Gastroesophageal sphincter (tissue), 4 donors: ENCODE measurements around the gene IMMP2L. TPM values are rescaled to one million over a fixed set of nuclear protein-coding genes. Genes with fewer than 3 reads are reported as not detected.

Source experiments
- ATAC-seq: fragments of 150-250 bp; one replicate; pipeline ENCODE4 v1.9.1; 2016; ENCODE audit warnings: mild to moderate bottlenecking, moderate library complexity
- H3K27ac ChIP-seq, 4 donors: fragments of 200-600 bp; sonication (generic) in 3 of 4; 1 replicate in 3 of 4; 2 replicates in 1 of 4; pipeline ENCODE4 v1.5.1; 2016 to 2019
- H3K27me3 ChIP-seq: fragments of 200-600 bp; sonication (generic); one replicate; pipeline ENCODE4 v1.5.1; 2019
- H3K36me3 ChIP-seq, 2 donors: fragments of 200-600 bp; sonication (generic); one replicate each; pipeline ENCODE4 v1.5.1; 2019; ENCODE audit warnings: control low read depth in 1 of 2
- H3K4me1 ChIP-seq, 3 donors: fragments of 200-600 bp; sonication (generic); 1 replicate in 2 of 3; 2 replicates in 1 of 3; pipeline ENCODE4 v1.5.1; 2016 to 2019; ENCODE audit warnings: control low read depth in 2 of 3
- H3K4me3 ChIP-seq, 2 donors: fragments of 200-600 bp; sonication (generic); one replicate each; pipeline ENCODE4 v1.5.1; 2019; ENCODE audit warnings: mild to moderate bottlenecking in 1 of 2, moderate library complexity in 1 of 2
- H3K9me3 ChIP-seq, 3 donors: fragments of 200-600 bp; sonication (generic); one replicate each; pipeline ENCODE4 v1.5.1; 2017 to 2019; ENCODE audit warnings: control low read depth in 2 of 3
- EP300 ChIP-seq: sonication (generic); formaldehyde crosslinking; IDR thresholded peaks from one replicate; pipeline ENCODE4 v1.6.1; 2017; ENCODE audit warnings: antibody characterized with exemption, mild to moderate bottlenecking
- POLR2A ChIP-seq, 2 donors: fragments of 450-650 bp; IDR thresholded peaks; one replicate each; pipeline ENCODE4 v1.6.1; 2017; ENCODE audit warnings: antibody characterized with exemption in 2 of 2, mild to moderate bottlenecking in 2 of 2, moderate library complexity in 1 of 2
- POLR2AphosphoS5 ChIP-seq: sonication (generic); formaldehyde crosslinking; IDR thresholded peaks from one replicate; pipeline ENCODE4 v1.6.1; 2017; ENCODE audit warnings: antibody characterized with exemption
- WGBS, 2 donors: methylation state at CpG; one replicate each; pipeline ENCODE4 v1.1.5; 2018; ENCODE audit warnings: low coverage in 1 of 2; 5-methylcytosine and 5-hydroxymethylcytosine counted together
- total RNA-seq, 4 donors: library from RNA; depleted of rRNA; stranded (reverse); fragments of >200 nt; gene quantifications; one replicate each; pipeline ENCODE4 v1.1.0, GENCODE V29; 2016
- TF ChIP-seq, protein P1 (sequence below), 4 experiments: fragments of 200-600 bp in 2 of 4; fragments of 450-650 bp in 2 of 4; sonication (generic) in 1 of 4; IDR thresholded peaks; one replicate each; pipeline ENCODE4 v1.5.1; 2017 to 2019; ENCODE audit warnings: antibody characterized with exemption in 4 of 4, mild to moderate bottlenecking in 2 of 4, moderate library complexity in 2 of 4

Gene IMMP2L
- total RNA-seq, 4 donors from 2014 or later = 13.6 to 38.5 (median 30.1) TPM

DNA sequence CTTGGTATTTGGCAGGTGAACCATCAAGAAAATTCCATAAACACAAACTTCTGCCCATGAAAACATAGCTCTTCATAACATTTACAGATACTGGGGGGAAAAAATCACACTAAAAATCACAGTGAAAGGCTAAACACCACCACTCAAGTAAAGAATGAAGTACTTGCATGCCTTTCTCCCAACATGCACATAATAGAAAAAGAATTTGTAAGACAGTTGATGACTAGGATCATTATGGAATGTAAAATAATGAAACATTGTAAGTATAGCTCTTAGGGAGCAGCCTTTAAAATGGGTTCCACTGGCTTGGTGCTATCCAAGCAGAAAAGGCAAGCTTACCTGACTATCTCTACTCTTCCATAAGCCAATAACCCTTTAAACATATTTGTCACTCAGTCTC, 771.3 kb downstream of the IMMP2L start:
- Histone ChIP-seq H3K4me3 (no peak overlapping the region), H3K36me3 (no peaks in the 10 kb centered on the region), H3K4me1 (peaks cover 0 to 9% (median 5%) of the 10 kb centered on the region in 3 donors), H3K9me3 (no peaks in the 10 kb centered on the region), H3K27ac (no peak overlapping the region), H3K27me3 (no peaks in the 10 kb centered on the region)
- TF ChIP-seq EP300 = no peak
- TF ChIP-seq, protein P1, sequence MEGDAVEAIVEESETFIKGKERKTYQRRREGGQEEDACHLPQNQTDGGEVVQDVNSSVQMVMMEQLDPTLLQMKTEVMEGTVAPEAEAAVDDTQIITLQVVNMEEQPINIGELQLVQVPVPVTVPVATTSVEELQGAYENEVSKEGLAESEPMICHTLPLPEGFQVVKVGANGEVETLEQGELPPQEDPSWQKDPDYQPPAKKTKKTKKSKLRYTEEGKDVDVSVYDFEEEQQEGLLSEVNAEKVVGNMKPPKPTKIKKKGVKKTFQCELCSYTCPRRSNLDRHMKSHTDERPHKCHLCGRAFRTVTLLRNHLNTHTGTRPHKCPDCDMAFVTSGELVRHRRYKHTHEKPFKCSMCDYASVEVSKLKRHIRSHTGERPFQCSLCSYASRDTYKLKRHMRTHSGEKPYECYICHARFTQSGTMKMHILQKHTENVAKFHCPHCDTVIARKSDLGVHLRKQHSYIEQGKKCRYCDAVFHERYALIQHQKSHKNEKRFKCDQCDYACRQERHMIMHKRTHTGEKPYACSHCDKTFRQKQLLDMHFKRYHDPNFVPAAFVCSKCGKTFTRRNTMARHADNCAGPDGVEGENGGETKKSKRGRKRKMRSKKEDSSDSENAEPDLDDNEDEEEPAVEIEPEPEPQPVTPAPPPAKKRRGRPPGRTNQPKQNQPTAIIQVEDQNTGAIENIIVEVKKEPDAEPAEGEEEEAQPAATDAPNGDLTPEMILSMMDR (IDR thresholded peaks at IDR 0.05) = no peak
- TF ChIP-seq POLR2AphosphoS5 = no peak
- no peak for TF ChIP-seq POLR2A (IDR thresholded peaks at IDR 0.05)
- no peak for ATAC-seq

DNA sequence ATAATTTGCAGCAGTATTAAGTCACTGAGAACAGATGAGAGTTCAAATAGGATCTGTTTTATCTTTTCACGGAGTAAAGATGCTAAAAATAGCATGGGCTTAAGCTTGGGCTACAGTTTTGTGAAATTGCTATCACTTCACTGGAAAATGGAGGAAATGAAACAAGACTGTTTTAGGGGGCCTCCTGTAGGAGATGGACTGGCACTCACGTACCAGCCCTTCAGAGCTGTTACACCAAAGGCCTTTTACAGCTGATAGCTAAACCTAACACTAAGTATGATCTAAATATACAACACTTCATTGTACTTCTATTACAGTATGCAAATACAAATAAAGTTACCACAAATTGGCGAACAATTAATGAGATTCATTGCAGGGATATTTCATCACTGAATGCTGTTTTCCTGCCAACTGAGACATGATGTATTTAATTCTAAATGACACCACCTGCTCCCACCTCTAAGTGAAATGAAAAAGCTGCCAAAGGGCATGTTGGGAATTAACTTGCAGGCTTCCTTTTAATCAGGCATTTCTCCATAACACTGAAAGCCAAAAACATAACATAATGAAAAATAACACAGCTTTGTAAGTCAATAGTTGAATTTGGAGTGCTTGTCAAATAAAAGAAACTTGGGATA, 775.8 kb downstream of the IMMP2L start:
- no peak for ATAC-seq
- Histone ChIP-seq H3K27me3 (no peaks in the 10 kb centered on the region), H3K27ac (no peak overlapping the region), H3K9me3 (no peaks in the 10 kb centered on the region), H3K36me3 (no peaks in the 10 kb centered on the region), H3K4me3 (no peak overlapping the region), H3K4me1 (peaks cover 0 to 10% (median 5%) of the 10 kb centered on the region in 3 donors)
- TF ChIP-seq EP300 = no peak
- no peak for TF ChIP-seq POLR2AphosphoS5
- TF ChIP-seq POLR2A (IDR thresholded peaks at IDR 0.05) = no peak
- TF ChIP-seq, protein P1 (IDR thresholded peaks at IDR 0.05) = no peak
- 22 to 38% methylated on average over 3 of the region's 3 CpGs for WGBS, 2 donors

DNA sequence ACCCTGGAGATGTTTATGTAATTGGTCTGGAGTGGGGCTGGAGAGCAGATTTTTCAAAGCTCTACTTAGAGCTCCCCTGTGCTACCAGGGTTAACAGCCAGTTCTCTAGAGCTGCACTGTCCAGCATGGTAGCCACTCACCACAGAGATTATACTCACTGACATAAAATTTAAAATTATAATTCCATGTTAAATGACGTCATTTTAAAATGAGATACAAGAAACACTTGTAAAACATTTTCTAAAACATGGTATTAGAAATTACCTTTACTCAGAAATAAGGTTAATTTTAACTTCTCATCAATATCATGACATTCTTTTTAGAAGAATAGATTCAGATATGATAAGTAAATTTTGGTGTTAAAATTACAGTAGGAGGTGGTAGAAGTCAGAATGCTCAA, 777.5 kb downstream of the IMMP2L start:
- Histone ChIP-seq H3K9me3 (no peaks in the 10 kb centered on the region), H3K27ac (no peak overlapping the region), H3K4me1 (peaks cover 0 to 10% (median 5%) of the 10 kb centered on the region in 3 donors), H3K36me3 (no peaks in the 10 kb centered on the region), H3K27me3 (no peaks in the 10 kb centered on the region), H3K4me3 (no peak overlapping the region)
- no peak for ATAC-seq
- no peak for TF ChIP-seq POLR2A (IDR thresholded peaks at IDR 0.05)
- TF ChIP-seq, protein P1 (IDR thresholded peaks at IDR 0.05) = no peak
- no peak for TF ChIP-seq EP300
- TF ChIP-seq POLR2AphosphoS5 = no peak
- 77 to 100% methylated on average over 1 of the region's 1 CpG for WGBS, 2 donors

DNA sequence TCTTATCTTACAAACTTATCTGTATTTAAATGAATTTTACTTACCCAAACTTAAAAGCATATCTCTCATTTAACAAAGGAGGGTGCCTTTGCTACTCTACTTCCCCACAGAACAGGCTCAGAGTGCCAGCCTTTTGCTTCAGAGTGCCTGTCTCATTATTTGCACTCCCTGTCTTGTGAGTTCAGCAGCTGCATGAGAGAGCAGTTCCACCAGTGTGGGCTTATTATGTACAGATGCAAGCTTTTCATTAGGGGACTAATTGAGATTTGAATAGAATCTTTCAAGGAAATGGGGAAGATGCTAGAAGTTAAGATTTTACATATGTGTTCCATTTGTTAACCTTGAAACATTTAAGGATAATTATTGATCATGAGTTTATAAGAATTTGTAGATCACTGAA, 781.6 kb downstream of the IMMP2L start:
- Histone ChIP-seq H3K27ac (no peak overlapping the region), H3K9me3 (no peaks in the 10 kb centered on the region), H3K4me3 (no peak overlapping the region), H3K4me1 (no peaks in the 10 kb centered on the region), H3K27me3 (no peaks in the 10 kb centered on the region), H3K36me3 (no peaks in the 10 kb centered on the region)
- ATAC-seq = no peak
- no peak for TF ChIP-seq EP300
- TF ChIP-seq, protein P1 (IDR thresholded peaks at IDR 0.05) = no peak
- TF ChIP-seq POLR2A (IDR thresholded peaks at IDR 0.05) = no peak
- TF ChIP-seq POLR2AphosphoS5 = no peak

DNA sequence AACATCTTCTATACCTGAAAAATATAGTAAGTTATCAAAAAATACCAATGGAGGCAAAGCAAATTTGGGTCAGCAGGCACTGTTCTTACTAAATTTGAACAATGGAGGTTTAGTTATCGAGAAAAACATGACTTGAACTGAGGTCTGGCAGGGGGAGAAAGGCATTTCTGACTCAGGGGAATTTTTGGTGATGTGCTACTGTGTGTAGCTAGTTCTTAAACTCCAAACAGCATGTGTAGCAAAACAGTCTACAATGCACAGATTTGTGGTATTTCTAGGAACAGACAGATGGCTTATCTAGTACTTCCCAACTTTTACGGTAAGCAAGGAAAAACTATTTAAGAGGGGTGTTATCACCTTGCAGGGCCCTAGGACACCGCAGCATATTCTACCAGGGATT, 783.0 kb downstream of the IMMP2L start:
- no peak for ATAC-seq
- Histone ChIP-seq H3K27me3 (no peaks in the 10 kb centered on the region), H3K9me3 (no peaks in the 10 kb centered on the region), H3K27ac (no peak overlapping the region), H3K36me3 (no peaks in the 10 kb centered on the region), H3K4me3 (no peak overlapping the region), H3K4me1 (no peaks in the 10 kb centered on the region)
- 74 to 85% methylated on average over 3 of the region's 3 CpGs for WGBS, 2 donors
- TF ChIP-seq EP300 = no peak
- TF ChIP-seq, protein P1 (IDR thresholded peaks at IDR 0.05) = no peak
- no peak for TF ChIP-seq POLR2AphosphoS5
- no peak for TF ChIP-seq POLR2A (IDR thresholded peaks at IDR 0.05)
